Parathyroid adenoma (tissue), 2 donors: ENCODE results near the gene AP2A2.
"Not testable (repeated sequence)": the region's sequence is repeated elsewhere in the genome, so short reads cannot be mapped to it uniquely, and the experiment has no call there.

Experiments used
- H2AFZ ChIP-seq: fragments of 300-600 bp; sonication (generic); one replicate; pipeline ENCODE4 v1.7.0; 2017; ENCODE audit warnings: antibody characterized with exemption, mild to moderate bottlenecking
- H3K27ac ChIP-seq: fragments of 300-600 bp; sonication (generic); one replicate; pipeline ENCODE4 v1.7.0; 2017
- H3K27me3 ChIP-seq: fragments of 300-600 bp; sonication (generic); one replicate; pipeline ENCODE4 v1.7.0; 2017; ENCODE audit warnings: low read length; ENCODE audit not compliant: control insufficient read depth, insufficient read depth
- H3K36me3 ChIP-seq: fragments of 300-600 bp; sonication (generic); one replicate; pipeline ENCODE4 v1.7.0; 2017; ENCODE audit warnings: low read length; ENCODE audit not compliant: control insufficient read depth, insufficient read depth
- H3K4me1 ChIP-seq: fragments of 300-600 bp; sonication (generic); one replicate; pipeline ENCODE4 v1.7.0; 2017; ENCODE audit warnings: control low read depth
- H3K4me2 ChIP-seq: fragments of 300-600 bp; sonication (generic); one replicate; pipeline ENCODE4 v1.7.0; 2017; ENCODE audit warnings: low read length
- H3K4me3 ChIP-seq: fragments of 300-600 bp; sonication (generic); one replicate; pipeline ENCODE4 v1.7.0; 2017; ENCODE audit warnings: low read depth, low read length
- H3K79me2 ChIP-seq: fragments of 300-600 bp; sonication (generic); one replicate; pipeline ENCODE4 v1.7.0; 2017; ENCODE audit warnings: control low read depth
- H3K9ac ChIP-seq: fragments of 300-600 bp; sonication (generic); one replicate; pipeline ENCODE4 v1.7.0; 2017; ENCODE audit warnings: mild to moderate bottlenecking
- H3K9me3 ChIP-seq: fragments of 300-600 bp; sonication (generic); one replicate; pipeline ENCODE4 v1.7.0; 2017; ENCODE audit warnings: low read length; ENCODE audit not compliant: control insufficient read depth
- CTCF ChIP-seq: fragments of 300-600 bp; sonication (generic); IDR thresholded peaks from one replicate; pipeline ENCODE4 v1.7.0; 2017; ENCODE audit warnings: antibody characterized with exemption, mild to moderate bottlenecking
- donor health status: primary hyperparathyroidism.

AP2A2 gene

GRCh38 chr11:1013631-1013935 is 87.9 kb downstream of the AP2A2 start:
- Histone ChIP-seq H3K36me3 (no peaks in the 10 kb centered on the region), H3K27ac (no peak overlapping the region)
- no peak for TF ChIP-seq CTCF

GRCh38 chr11:1014276-1014675 is 88.6 kb downstream of the AP2A2 start:
- Histone ChIP-seq H3K4me3 (no peak overlapping the region), H3K36me3 (no peaks in the 10 kb centered on the region)

More at GRCh38 chr11:1013631-1013935, 87.9 kb downstream of the AP2A2 start:
- Histone ChIP-seq H3K9me3 (no peaks in the 10 kb centered on the region), H2AFZ (no peak overlapping the region), H3K4me1 (no peaks in the 10 kb centered on the region), H3K4me2 (no peak overlapping the region), H3K4me3 (no peak overlapping the region), H3K79me2 (peaks cover 2% of the 10 kb centered on the region), H3K27me3 (no peaks in the 10 kb centered on the region), H3K9ac (no peak overlapping the region)

GRCh38 chr11:1015064-1015463 is 89.4 kb downstream of the AP2A2 start:
- Histone ChIP-seq H3K4me3 (no peak overlapping the region), H3K79me2 (peaks cover 2% of the 10 kb centered on the region), H3K27ac (no peak overlapping the region)

More at GRCh38 chr11:1014276-1014675, 88.6 kb downstream of the AP2A2 start:
- no peak for TF ChIP-seq CTCF
- no peaks in the 10 kb centered on the region for H3K27me3 ChIP-seq
- no peak overlapping the region for H3K4me2 ChIP-seq
- H3K4me1 ChIP-seq, result no peaks in the 10 kb centered on the region
- H3K9ac ChIP-seq, result no peak overlapping the region
- H2AFZ ChIP-seq, result no peak overlapping the region
- no peaks in the 10 kb centered on the region for H3K9me3 ChIP-seq
- H3K27ac ChIP-seq, result no peak overlapping the region
- H3K79me2 ChIP-seq, result peaks cover 2% of the 10 kb centered on the region

GRCh38 chr11:1015826-1016545 is 90.3 kb downstream of the AP2A2 start:
- Histone ChIP-seq H3K27ac (no peak overlapping the region), H3K4me2 (no peak overlapping the region), H3K4me1 (no peaks in the 10 kb centered on the region), H3K9ac (no peak overlapping the region), H3K36me3 (no peaks in the 10 kb centered on the region), H2AFZ (no peak overlapping the region), H3K27me3 (no peaks in the 10 kb centered on the region), H3K79me2 (peaks cover 2% of the 10 kb centered on the region), H3K4me3 (no peak overlapping the region), H3K9me3 (no peaks in the 10 kb centered on the region)
- TF ChIP-seq CTCF, result no peak

More at GRCh38 chr11:1015064-1015463, 89.4 kb downstream of the AP2A2 start:
- Histone ChIP-seq H3K9me3 (no peaks in the 10 kb centered on the region), H3K4me1 (no peaks in the 10 kb centered on the region), H2AFZ (no peak overlapping the region), H3K4me2 (no peak overlapping the region), H3K36me3 (no peaks in the 10 kb centered on the region), H3K9ac (no peak overlapping the region), H3K27me3 (no peaks in the 10 kb centered on the region)
- no peak for TF ChIP-seq CTCF

- not testable (repeated sequence) for H3K4me3 ChIP-seq, H2AFZ ChIP-seq, H3K9ac ChIP-seq, H3K36me3 ChIP-seq, H3K27ac ChIP-seq, H3K9me3 ChIP-seq, H3K27me3 ChIP-seq, H3K4me1 ChIP-seq, H3K4me2 ChIP-seq, H3K79me2 ChIP-seq
Measured at GRCh38 chr11:1016610-1017126, 91.0 kb downstream of the AP2A2 start.
